Midbrain (tissue), 1 donor: ENCODE data around the gene SV2B.
"Not testable (repeated sequence)": the region's sequence is repeated elsewhere in the genome, so short reads cannot be mapped to it uniquely, and the experiment has no call there.

Experiments used
- DNase-seq: peaks from one replicate; lab custom pipeline; 2025; lab: John Stamatoyannopoulos, UW

The SV2B gene

GRCh38 chr15:91318516-91318915 lies 218.5 kb downstream of the SV2B start:
- DNase-seq, result no peak

GRCh38 chr15:91318931-91319330 lies 218.9 kb downstream of the SV2B start:
- no peak for DNase-seq

- no peak for DNase-seq
These were observed 219.5 kb downstream of the SV2B start for GRCh38 chr15:91319371-91320059.

GRCh38 chr15:91320101-91320500 lies 220.0 kb downstream of the SV2B start:
- DNase-seq, result no peak

GRCh38 chr15:91329914-91330313 lies 229.9 kb downstream of the SV2B start:
- DNase-seq, result no peak

GRCh38 chr15:91331581-91331980 lies 231.5 kb downstream of the SV2B start:
- no peak for DNase-seq

- no peak for DNase-seq
These were observed 235.6 kb downstream of the SV2B start for GRCh38 chr15:91335702-91336101.

- no peak for DNase-seq
These were observed 236.6 kb downstream of the SV2B start for GRCh38 chr15:91336687-91337086.

GRCh38 chr15:91338766-91339165 lies 238.7 kb downstream of the SV2B start:
- no peak for DNase-seq

- DNase-seq, result no peak
These were observed 242.0 kb downstream of the SV2B start for GRCh38 chr15:91342097-91342496.

GRCh38 chr15:91344912-91345311 lies 244.9 kb downstream of the SV2B start:
- not testable (repeated sequence) for DNase-seq

GRCh38 chr15:91345736-91346135 lies 245.7 kb downstream of the SV2B start:
- no peak for DNase-seq

- DNase-seq, result no peak
These were observed 246.2 kb downstream of the SV2B start for GRCh38 chr15:91346259-91346658.

GRCh38 chr15:91348752-91349500 lies 248.9 kb downstream of the SV2B start:
- no peak for DNase-seq
